ENCODE measurements around the gene TNS3. TPM values are rescaled to one million over a fixed set of nuclear protein-coding genes. Genes with fewer than 3 reads are reported as not detected.

TNS3 gene
- total and polyA plus RNA-seq, 2 donors (not counting 1 experiment from before 2014, with no cell fraction given), result 11.4 to 77.5 TPM

DNA sequence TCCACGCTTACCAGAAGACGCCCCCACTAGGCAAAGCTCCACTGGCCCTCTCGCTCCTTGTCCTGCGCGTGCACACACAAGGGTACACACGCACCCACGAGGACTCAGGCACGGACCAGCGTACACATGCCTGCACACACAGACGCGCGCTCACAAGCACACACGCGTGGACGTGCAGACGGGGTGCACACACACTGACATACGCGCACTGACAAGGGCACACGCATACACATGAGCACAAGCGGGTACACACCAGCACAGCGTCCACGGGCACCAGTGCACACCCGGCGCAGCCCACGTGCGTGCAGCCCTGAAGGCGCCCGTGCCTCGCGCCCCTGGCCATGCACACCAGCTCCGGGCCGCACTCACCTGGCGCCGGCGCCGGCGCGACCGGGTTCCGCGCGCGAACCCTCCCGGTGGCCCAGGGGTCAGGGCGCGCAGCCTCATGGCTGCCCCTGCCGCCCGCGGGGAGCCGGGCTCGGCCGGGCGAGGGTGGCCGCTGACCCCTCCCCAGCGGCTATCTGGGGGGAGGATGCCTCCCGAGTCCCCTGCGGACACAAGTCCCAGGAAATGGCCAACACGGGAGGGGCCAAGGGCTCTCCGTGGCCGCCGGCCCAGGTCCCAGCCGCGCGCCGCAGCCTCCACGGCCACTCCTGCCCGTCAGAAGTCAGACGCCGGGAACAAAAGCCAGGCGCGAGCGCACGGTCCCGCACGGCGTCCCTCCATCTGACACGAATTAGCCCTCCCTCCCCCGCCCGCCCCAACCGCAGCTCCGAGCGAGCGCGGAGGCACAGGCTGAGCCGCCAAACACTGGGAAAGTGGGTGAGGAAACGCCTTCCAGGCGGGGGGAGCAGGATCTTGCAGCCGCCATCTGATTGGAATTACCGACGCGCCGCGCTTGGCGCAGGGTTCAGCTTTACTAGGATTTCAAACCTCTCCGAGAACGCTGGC, 45.0 kb downstream of the TNS3 start:
- CTCF ChIA-PET, result no interaction called here
- WGBS (ENCODE audit: insufficient coverage), result 40% methylated on average over 94 of the region's 96 CpGs
- Mint-ChIP-seq H3K4me1 (peaks cover 48% of the 10 kb centered on the region), H3K27ac (peak overlapping the region; percentile 7), H3K27me3 (peaks cover 5% of the 10 kb centered on the region), H3K9me3 (ENCODE audit: insufficient read depth) (no peaks in the 10 kb centered on the region), H3K4me3 (peak overlapping the region; percentile 74)
- H3K27me3 ChIP-seq (replicated peaks in 1 of 4; ENCODE audit: control extremely low read depth in 1 of 4, control insufficient read depth in 3 of 4, insufficient read depth in 4 of 4, low read length in 3 of 4), result peaks cover 0 to 19% (median 7%) of the 10 kb centered on the region in 4 experiments
- H3K4me2 ChIP-seq (replicated peaks; ENCODE audit: low read depth, low read length, poor library complexity, severe bottlenecking), result peak overlapping the region; percentile 65
- H3K9ac ChIP-seq (ENCODE audit: low read length), result no peak overlapping the region
- peaks cover 26% of the 10 kb centered on the region for H4K20me1 ChIP-seq (ENCODE audit: control insufficient read depth, insufficient read depth, low read length, poor library complexity, severe bottlenecking)
- intact Hi-C loops (cut with micrococcal nuclease), result no loop called here
- DNase-seq (no peak), ATAC-seq (ENCODE audit: low read depth) (no peak)
- H3K4me3 ChIP-seq (ENCODE audit: control extremely low read depth in 1 of 5, extremely low read depth in 1 of 5, insufficient read depth in 1 of 5, low read depth in 2 of 5, low read length in 4 of 5), result peak overlapping the region in 2 of 5 experiments; percentile 19 to 25
- H3K9me3 ChIP-seq (ENCODE audit: control extremely low read depth in 1 of 3, control insufficient read depth in 2 of 3, insufficient read depth in 1 of 3, low read length in 2 of 3), result peaks cover 0 to 7% (median 0%) of the 10 kb centered on the region in 3 donors
- peaks cover 0 to 7% of the 10 kb centered on the region in 2 donors for H3K4me1 ChIP-seq (ENCODE audit: control insufficient read depth in 2 of 2, insufficient read depth in 2 of 2, low read length in 2 of 2)
- no peaks in the 10 kb centered on the region for H3K36me3 ChIP-seq (replicated peaks in 1 of 2; ENCODE audit: control extremely low read depth in 1 of 2, control insufficient read depth in 1 of 2, extremely low read depth in 1 of 2, insufficient read depth in 2 of 2, low read length in 1 of 2)
- no peak overlapping the region for H2AFZ ChIP-seq (ENCODE audit: insufficient read depth, low read depth, low read length, poor library complexity, severe bottlenecking)
- peaks cover 37% of the 10 kb centered on the region for H3K79me2 ChIP-seq (ENCODE audit: control insufficient read depth, insufficient read depth, low read length)
- H3K27ac ChIP-seq (ENCODE audit: low read length in 2 of 2), result no peak overlapping the region
- POLR2A ChIA-PET, result no interaction called here
- no peak for TF ChIP-seq CTCF (IDR thresholded peaks at IDR 0.05)
- no peak for TF ChIP-seq EZH2 (IDR thresholded peaks at IDR 0.05; ENCODE audit: borderline replicate concordance, insufficient read depth, low read depth, low read length, poor library complexity, severe bottlenecking)

Data from B cell (primary cell).